Stimulated activated CD4-positive, alpha-beta T cell treated with anti-CD3 and anti-CD28 coated beads, TNF-alpha, amount 100 ng/mL, for 4 hours (primary cell): ENCODE data around the gene TEAD1.
"Not testable (repeated sequence)": the region's sequence is repeated elsewhere in the genome, so short reads cannot be mapped to it uniquely, and the experiment has no call there.

Experiments used
- DNase-seq, 3 experiments: peaks; one replicate each; pipeline ENCODE4 v3.0.0-alpha.2; 2020; ENCODE audit warnings: low read depth in 3 of 3

The TEAD1 gene

DNA sequence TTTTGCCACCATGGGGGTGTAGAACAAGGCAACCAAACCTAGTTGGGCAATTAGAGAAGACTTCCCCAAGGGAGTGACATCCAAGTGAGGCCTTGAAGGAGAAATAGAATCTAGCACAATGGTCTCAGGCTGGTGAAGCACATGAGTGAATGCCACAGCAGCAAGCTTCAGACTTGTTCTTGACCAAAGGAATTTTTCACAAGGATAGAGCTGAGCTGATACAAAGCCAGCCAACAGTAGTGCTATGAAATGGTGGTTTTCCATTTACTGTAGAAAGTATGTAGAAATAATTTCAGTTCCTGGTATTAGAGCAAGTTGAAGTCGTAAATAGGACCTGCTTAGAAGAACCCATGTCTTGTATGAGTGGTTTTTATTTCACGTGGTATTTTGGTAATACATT is 186.6 kb downstream of the TEAD1 start:
- DNase-seq: no peak

DNA sequence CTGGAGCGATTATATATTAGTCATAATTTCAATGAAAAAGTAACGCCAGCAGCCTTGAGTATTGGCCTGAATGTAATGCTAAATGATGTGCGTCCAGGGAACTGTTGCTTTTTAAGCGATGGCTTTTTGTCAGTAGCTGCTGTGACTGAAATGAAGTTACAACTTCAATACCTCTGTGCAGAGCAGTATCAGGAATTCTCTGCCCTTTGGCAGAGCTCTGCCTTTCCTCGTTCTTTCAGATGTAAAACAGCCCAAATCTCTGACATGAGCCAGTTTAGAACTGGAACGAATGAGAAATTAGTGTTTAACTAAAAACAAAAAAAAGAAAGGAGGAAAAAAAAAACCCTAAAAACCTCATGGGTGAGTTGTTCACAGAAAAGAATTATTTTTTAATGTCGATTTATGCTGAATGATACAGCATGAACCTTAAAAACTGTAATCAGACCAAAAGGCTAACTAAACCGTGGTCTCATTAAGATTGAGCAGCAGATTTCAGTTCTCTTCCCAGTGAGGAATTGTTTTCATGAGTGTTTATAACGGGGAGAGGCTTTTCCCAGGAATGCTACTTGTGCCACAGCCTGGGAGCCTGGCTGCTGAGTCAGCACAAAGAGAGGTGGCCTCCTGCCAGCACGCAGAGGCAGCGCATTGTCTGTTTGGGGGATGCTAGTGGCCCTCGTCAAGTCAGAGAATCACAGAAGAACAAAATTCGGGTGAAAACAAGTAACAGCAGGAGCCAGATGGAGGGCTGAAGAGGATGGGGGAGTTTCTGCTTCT is 188.7 kb downstream of the TEAD1 start:
- DNase-seq: no peak

DNA sequence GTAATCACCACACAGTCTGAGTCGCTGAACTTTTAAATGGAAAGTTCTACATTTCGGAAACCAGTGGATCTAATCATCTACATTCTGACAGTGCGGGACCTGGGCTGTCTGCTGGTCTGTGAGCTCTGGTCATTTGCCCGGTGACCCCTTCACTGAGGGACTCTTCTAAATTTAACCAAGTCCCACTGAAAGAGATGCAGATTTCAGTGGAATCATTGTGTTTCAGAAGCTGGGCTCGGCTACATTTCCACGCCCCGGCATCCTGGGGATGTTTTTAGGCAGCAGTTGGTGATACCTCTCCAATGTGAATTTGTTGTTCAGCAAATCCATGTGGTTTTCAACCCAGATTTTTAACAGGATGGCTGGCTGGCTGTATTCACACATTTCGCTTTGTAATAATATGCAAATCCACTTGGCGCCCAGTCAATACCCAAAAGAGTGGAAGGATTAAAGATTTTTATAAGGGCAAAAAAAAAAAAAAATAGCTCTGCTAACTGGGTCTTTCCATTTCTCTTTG is 189.4 kb downstream of the TEAD1 start:
- DNase-seq: no peak

DNA sequence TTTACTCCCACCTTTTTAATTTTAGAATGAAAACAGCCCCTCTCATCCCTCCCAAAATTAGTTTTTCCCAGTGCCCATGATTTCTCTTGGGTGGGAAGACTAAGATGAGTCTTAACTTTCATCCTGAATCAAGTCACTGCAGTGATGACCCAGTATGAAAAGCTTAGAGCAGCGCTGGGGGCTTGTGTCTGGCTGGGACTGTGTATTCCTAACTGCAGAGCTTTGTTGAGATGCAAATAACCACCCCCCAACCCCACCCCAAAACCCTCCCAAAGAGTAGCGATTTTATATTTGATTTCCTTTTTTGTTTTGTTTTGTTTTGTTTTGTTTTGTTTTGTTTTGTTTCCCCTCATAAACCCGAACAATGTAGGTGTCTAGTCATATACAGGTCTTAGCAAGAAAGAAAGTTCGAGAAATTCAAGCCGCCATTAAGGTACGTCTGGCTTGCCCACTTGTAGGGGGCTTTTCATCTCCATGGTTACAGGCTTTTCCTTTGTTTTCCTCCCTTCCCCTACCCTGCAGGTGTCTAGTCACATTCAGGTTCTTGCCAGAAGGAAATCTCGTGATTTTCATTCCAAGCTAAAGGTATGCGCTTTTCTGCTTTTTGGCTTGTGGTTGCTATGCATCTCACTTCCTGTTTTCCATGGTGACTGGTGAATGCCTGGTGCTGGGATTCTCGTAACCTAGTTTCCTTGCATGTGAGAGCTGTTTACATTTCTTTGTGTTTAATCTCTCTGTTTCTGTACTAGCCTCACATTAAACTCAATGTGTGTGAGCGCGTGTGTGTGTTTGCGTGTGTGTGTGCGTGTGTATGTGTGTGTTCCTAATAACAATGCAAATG is 190.3 kb downstream of the TEAD1 start:
- no peak for DNase-seq

DNA sequence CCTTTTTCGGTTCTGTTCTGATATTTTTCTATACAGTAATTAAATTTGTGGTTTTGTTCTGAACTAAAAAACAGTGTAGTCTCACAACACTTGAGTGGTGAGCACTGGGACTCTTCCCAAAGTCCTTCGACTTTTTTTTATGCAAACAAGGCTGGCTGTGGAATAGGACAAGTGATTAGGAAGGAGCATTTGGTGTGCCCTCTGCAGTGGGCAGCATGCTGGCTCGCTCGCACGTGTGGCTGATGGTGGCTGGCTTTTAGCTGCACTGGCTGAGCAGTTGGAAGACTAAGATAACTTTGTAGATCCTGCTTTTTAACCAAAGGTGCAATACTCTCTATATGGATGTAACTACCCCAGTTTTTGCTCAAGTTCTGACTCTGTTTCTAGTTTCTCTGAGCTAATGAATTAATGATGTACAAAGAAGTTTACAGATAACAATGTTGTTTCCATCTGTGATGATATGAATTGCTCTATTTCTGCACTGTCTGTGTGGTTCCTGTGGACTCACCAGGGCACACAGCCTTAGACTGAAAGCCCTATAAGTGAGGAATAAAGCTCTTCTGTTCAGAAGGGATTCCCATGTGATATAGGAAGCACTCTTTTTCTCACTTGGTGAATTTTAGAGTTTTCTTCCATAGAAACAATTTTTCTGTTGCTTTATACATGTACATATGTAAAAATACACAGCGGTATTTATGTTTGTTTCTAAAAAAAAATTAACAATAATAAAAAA is 191.8 kb downstream of the TEAD1 start:
- DNase-seq: no peak

DNA sequence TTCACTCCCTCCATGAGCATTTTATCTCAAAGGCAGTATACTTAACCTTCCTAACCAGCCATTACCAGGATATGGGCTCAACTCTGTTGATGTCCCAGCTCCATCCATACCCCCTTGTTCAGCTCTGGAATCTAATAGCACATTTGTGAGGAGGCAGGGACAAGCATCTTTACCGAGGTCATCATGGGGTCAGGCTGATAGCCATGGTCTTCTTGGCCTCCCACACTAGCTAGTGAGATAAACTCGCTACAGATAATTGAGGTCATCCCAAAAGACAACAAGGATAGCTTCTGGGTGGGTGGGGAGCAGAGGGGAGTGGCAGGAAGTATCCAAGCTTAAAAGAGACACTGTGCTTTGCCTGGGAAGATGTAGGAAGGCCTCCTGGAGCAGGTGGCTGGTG is 193.3 kb downstream of the TEAD1 start:
- DNase-seq: no peak

DNA sequence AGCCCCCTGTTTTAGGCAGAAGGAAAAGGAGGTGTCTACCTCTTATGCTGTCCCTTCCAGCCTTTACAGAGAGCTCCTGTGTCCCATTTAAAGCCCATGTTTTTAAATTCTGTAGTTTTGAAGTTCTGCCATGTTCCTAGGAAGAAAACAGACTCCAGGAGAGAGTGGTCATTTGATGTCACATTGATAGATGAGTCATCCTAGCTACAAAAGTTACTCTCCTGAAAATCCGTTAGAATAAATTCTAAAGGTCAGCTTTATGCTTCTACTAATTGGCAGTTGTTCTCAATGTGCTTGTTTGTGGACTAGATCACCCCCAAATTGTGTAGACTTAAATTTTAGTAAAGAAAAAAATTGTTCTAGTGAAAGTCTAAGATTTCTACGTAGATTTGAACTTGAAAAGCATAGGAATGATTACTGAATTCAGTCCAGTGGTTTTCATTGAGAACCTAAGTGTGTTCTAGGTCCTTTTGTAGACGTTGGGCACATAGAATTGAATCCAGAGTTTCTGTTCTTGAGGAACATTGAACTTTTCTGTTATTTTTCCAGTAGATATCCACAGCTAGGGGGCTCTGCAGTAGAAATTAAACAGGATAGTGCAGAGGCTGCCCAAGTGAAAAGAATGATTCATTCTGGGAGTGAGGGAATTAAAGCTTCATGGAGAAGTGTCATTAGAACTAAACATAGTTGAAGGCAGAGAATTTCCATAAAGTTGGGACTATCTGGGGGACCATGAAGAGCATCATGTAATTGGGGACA is 194.3 kb downstream of the TEAD1 start:
- no peak for DNase-seq

DNA sequence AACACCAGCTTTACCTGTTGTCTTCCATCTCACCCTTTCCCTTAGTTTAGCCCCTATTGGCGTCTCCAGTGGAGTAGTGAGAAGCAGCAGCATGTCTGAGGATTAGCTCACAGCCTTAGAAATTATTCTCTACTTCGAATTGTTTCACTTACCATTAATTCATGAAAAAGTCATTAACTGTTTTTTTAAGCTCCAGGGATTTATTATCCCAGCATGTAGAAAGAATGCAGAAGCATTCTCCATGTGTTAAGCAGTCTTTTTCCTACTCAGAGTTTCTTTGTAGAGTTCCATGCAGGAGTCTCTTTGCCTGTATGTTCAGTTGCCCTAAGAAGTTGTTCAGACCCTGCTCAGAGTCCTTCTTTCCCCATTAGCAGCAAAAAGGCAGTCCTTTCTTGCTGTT is 197.0 kb downstream of the TEAD1 start:
- no peak for DNase-seq

DNA sequence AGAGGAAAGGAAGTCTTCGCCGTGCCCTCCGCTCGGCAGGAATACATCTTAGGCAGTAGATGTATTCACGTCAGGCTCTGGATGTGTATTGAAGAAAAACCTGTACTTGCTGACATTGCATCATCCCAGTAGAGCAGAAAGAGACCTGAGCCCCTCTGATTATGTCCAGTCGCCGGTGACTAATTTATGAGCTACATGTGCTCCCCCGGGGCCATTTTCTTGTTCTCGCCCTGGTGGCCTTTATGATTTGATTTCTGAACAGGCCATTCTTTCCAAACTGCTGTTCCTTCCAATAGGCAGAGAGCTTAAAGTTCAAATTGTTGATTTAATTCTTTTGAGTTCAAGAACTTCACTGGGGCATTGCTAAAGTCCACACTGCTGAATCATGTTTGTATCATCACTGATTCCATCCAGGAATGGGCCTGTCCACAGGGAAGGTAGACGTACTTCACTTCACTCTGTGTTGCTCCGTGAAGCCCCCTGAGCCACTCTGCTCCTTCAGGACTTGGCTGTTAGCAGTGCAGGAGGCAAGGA is 197.6 kb downstream of the TEAD1 start:
- no peak for DNase-seq

DNA sequence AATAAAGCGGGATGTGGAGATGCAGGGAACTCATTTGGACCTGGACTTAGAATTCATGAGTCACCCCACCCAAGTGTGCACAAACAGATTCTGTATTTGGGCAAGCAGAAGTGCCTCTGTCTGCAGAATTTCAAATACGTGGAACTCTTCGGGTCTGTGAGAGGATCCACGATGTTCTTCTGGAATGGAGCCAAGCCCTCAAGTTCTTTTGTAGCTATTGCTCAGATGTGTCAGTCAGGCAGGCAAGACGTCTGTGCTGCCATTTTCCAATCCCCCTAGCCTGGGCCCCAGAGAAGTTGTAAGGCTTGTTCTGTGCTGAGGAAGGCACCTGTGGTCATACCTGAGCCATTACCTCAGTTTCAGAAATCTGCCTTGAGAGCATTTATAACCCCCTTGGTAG is 202.1 kb downstream of the TEAD1 start:
- DNase-seq: no peak

DNA sequence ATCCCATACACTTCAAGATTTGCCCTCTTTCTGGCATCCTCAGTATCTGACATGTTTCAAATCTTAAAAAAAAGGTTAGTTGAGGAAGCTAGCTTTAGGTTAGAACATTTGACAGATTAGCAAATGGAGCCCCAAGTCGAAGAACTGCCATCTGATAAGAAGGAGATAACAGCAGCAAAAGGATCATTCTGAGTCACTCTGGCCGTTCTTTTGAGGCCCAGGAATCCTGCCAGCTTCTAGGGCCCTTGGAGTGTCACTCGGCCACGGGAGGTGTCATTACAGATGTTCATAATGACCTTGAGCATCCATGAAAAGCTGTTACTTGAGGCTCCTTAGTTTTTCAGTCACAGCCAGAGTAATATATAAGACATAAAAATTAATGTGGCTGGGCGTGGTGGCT is 202.8 kb downstream of the TEAD1 start:
- DNase-seq: no peak

DNA sequence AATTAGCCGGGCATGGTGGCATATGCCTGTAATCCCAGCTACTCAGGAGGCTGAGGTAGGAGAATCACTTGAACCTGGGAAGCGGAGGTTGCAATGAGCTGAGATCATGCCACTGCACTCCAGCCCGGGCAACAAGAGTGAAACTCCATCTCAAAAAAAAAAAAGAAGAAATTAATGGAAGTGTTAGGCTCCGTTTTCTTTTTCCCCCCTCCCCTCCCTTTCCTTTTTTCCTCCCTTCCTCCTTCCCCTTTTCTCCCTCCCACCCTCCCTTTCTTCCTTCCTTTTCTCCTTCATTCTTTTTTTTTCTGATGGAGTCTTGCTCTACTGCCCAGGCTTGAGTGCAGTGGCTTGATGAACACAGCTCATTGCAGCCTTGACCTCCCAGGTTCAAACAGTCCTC is 203.3 kb downstream of the TEAD1 start:
- not testable (repeated sequence) for DNase-seq

DNA sequence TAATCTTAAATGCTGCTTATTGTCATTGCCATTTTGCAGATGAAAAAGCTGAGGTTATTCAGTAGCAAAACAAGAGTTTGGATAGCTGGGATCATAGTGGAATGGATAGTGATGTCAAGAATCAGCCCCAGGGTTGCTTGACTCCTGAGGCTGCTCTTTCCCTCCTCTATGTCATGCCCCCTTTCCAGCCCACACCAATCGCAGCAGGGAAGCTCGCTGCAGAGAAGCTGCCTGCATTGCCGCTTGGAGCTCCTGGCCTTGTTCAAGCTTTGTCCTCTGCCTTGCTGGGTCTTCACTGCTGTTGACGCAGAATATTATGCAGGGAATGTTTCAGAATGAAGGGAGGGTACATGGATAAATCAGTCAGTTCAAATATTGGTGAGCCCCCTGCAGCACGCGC is 206.1 kb downstream of the TEAD1 start:
- DNase-seq: no peak

DNA sequence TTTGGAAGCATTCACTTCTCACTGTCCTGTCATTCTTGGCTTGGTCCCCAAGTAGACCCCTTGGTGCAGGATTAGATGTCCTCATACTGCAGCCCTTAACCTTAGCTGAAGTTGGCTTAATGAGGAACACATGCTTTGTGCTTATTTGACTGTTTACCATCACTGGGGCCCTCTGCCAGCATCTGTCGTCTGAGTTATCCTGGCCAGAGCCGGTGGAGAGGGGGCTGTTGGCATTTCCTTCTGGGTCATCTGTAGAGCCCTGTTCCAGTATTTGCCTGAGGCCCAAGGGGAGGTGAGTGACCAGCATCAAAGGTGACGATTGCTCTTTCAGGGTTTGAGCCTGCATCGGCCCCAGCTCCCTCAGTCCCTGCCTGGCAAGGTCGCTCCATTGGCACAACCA is 208.4 kb downstream of the TEAD1 start:
- DNase-seq: no peak

DNA sequence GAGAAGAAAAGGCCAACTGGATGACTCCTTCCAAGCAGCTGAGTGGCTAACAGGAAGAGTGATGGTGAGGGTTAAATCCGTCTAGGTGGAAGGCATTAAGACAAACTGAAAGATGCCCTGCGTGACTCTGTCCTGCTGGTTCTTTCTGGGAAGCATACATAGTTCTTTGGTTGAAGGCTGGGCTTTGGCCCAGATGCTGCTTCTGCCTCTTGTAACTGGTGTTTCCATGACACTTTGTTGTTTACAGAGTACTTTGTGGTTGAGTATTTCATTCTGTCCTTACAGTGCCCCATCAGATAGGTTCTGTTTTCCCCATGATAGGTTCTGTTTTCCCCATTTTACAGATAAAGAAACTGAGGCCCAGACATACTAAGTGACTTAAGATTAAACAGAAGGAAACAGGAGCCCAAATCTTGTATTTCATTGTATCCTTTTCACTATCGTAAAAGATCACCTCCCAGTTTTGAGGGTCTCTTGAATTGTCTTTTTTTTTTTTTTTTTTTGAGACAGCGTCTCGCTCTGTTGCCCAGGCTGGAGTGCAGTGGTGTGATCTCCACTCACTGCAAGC is 210.6 kb downstream of the TEAD1 start:
- no peak for DNase-seq

DNA sequence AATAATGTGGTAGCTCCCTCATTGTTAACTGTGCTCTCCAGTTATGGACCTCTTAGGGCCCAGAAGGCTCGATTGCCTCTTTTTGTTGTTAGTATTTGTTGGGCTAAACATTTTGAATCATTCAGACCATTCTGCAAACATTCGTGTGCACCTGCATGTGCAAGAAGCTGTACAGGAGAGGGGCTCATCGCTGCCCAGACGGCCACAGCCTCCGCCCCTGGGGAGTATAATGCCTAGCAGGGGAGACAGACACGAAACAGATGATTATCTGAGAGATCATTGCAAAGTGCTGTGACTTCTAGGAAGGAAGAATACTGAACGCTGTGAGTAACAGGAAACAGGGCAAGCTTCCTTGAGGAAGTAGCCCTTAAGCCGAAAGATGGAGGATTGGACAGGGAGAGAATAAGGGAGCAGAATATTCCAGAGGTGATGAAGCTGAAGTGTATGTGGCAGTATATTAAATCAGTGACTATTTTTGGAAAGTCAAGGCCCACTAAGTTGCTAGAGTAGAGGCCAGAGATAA is 211.6 kb downstream of the TEAD1 start:
- DNase-seq: no peak

DNA sequence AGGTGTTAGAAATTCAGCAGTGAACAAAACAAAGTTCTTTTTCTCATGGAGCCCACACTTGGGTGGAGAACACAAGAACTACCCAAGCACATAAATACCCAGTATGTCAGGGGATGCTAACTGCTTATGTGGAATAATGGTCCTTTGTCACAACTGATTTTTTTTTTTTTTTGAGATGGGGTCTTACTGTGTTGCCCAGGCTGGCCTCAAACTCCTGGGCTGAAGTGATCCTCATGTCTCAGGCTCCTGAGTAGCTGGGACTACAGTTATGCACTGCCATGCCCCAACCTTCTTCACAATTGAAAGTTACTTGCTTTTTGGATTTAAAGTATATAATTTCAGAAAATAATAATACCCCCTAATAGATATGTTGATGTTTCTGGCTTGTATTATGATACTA is 212.3 kb downstream of the TEAD1 start:
- DNase-seq: no peak

DNA sequence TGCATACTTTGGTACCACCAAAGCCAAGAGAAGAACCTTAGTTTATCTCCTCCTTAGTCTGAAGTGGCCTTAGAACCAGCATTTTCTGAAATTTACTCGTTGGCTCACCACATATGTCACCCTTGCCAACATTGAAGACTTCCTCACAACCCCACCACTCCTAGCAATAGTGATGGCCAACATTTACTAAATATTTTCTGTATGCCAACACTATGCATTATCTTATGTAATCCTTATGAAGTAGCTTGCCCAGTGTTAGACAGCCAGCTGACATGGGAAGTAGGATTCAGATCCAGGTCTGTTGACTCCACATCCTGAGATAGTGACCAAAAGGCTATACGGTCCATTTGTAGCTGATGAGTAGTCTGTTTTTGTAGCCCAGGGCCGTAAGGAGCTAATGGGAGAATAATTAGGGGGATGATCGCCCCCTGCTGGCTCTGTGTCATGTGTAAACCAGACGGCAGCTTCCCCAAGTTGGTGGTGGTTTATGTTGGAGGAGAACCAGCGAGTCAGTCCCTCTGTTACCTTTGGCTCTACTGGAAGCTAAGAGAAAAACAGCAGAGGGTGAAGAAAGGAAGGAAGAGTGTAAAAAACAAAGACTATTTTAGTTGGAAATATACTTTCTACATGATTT is 214.4 kb downstream of the TEAD1 start:
- peak; percentile 33 to 47 (median 41) for DNase-seq

DNA sequence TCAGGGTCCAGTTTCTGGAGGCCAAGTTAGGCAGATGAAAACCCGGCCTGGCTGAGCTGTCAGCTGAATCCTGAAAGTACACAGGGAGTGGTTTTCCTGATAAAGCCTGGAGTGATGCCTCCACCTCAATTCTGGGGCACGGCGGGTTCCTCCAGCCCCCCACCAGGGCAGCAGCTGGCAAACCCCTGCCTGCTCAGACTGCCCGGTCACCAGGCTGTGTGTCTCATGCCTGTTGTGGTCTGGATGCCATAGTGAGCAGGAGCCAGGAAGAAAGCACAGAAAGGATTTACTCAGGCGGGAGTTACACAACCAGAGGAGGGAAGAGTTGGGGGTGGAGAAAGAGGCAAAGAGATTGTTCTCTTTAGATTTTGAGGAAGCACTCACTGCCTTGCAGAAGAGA is 215.0 kb downstream of the TEAD1 start:
- DNase-seq: no peak

DNA sequence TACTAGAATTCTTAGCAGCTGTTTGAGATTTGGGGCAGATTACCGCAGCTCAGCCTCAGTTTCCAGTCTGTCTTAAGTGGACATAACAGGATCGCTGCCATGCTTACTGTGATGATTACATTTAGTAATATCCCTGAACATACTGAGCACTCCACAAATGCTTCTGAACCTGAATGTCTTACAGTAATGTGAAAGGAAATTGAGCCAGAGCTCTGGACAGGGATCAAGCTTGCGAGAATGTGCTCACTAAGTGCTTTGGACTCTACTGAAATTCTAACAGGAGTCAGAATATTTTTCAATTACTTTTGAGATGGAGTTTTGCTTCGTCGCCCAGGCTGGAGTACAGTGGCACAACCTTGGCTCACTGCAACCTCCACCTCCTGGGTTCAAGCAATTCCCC is 216.3 kb downstream of the TEAD1 start:
- no peak for DNase-seq
